NCI-H460 (cell line): ENCODE data around the gene TOP3B. TPM values are rescaled to one million over a fixed set of nuclear protein-coding genes. Genes with fewer than 3 reads are reported as not detected.
"Not testable (repeated sequence)": the region's sequence is repeated elsewhere in the genome, so short reads cannot be mapped to it uniquely, and the experiment has no call there.

Source experiments
- DNase-seq: peaks from one replicate; pipeline ENCODE4 v3.0.0-alpha.2; 2016; ENCODE audit warnings: low read depth; ENCODE audit errors: extremely low read depth
- total RNA-seq: library from RNA; depleted of rRNA; stranded (reverse); fragments of >200 nt; shearing (Covaris generic); gene quantifications from 2 replicates; pipeline ENCODE4 v1.2.3, GENCODE V29; 2014

TOP3B gene
- total RNA-seq, 1 experiment from 2014 or later = 20.4 TPM

DNA sequence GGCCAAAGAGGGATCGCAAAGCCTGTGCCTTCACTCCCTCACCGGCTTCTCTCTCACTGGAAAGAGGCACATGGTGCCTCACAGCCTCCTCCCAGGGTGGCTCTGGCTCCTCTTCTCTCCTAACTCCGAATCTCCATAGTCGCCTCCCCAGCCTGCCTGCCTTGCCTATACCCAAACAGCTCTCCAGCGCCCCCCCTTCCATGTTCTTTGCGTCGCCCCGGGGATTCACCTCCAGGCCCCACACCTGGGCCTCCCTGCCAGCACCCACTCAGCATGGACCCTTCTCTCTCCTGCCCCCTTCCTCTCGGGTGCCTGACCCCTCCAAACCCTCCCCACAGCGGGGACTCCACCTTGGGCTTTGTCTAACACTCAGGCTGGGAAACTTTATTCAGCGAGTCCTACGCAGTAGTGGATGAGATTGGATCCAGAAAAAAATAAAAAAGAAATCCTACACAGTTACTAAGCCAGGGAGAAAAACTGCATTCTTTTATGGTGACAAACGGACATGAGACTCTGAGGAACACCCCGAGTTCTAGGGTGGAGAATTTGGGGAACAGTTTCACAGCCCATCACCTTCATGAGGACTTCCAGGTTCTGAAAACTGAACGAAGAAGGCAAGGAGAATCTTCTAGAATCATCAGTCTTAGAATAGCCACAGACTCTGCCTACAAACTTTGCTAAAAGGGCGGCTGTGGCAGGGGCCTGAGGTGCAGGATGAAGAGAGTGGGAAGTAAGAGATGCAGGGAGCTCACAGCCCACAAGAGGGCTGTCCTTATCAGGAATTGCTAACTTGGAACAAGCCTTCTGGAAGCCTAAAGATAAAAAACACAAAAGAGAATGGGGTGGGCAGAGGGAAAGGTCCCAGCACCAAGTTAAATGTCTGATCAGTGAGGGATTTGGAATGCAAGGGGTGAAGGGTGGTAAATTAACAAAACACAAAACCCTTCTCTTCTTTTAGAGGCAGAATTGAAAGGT, 35.3 kb downstream of the TOP3B start:
- no peak for DNase-seq

- DNase-seq = no peak
Measured at GRCh38 chr22:21946262-21946925, 36.2 kb downstream of the TOP3B start.

- DNase-seq = no peak
Measured at GRCh38 chr22:21945453-21946261, 36.9 kb downstream of the TOP3B start.

DNA sequence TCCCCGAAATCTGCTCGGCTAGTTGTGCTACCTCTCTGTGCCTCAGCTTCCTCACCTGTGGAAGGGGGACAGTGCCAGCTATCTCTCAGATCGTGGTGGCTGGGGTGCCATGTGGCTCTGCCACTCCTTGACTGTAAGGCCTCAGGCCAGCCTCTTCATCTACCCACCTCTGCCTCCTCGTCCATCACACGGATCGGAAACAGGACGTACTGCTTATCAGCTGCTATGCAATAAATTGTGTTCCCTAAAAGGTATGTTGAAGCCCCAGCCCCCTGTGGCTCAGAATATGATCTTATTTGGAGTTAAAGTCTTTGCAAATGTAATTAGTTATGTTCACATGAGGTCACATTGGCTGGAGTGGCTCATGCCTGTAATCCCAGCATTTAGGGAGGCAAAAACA, 37.7 kb downstream of the TOP3B start:
- no peak for DNase-seq

GRCh38 chr22:21943571-21944448, 38.8 kb downstream of the TOP3B start:
- DNase-seq = no peak

GRCh38 chr22:21942407-21943343, 39.9 kb downstream of the TOP3B start:
- DNase-seq = peak; percentile 32

DNA sequence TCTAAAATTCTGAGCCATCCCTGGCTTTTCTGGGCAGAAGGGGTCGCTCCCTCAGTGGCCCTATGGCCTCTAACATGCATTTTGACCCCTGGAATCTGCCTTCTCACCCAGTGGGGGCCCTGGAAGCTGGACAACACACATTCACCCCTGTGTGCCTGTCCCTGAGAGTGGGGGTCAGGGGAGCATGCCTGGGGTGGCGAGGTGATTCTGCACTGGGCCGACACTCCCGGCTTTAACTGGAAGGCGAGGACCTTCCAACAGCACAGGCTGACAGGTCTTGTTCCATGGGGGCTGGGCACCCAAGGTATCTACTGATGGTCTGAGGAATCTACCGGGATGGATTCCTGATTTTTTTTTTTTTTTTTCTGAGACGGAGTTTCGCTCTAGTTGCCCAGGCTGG, 40.7 kb downstream of the TOP3B start:
- no peak for DNase-seq

- DNase-seq = no peak
Measured at GRCh38 chr22:21940521-21940920, 42.1 kb downstream of the TOP3B start.

GRCh38 chr22:21939935-21940334, 42.7 kb downstream of the TOP3B start:
- DNase-seq = not testable (repeated sequence)

GRCh38 chr22:21939461-21939913, 43.1 kb downstream of the TOP3B start:
- DNase-seq = no peak

- DNase-seq = no peak
Measured at GRCh38 chr22:21938906-21939305, 43.7 kb downstream of the TOP3B start.

DNA sequence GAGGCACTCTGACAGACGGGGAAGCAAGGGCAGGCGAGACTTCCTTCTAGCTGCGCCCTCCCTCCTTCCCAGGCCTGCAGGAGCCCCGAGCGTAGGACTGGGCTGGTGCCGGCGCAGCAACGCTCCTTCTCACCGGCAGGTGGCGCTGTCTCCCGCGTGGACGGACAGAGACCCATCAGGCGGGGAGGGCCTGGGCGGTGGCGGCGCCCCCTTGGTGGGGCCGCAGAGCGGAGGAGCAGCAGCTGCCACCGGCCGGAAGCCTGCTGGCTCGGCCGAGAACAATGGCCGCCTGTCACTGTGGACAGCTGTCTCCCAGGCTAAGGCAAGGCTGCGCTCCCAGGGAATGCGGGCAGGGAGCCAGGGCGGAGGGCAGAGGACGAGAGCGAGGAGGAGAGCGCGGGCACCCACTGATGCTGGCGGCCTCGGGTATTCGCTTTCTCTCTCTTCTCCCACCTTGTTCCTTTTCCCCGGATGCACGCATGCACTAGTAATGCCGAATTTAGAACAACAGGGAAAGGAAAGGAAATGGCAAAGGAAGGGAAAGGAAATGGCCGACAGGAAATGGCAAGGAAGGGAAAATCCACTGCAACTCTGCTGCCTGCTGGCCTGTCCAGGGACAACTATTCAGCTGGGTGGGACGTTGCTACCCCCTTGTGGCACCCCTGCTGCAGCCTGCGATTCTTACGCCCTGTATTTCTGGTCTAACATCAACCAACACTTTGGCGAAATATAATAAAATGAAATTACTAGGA, 44.3 kb downstream of the TOP3B start:
- DNase-seq = peak; percentile 77

DNA sequence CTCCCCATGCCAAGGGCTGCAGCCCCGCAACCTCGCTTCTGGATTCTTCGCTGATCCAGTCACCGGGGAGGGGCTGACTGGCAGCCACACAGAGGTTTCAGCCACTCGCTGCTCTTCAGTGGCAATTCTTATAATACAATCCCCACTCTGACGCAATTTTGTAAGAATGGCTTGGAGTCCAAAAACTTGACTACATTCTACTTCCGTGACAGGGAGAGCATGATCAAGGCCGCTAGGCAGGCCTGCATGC, 44.8 kb downstream of the TOP3B start:
- no peak for DNase-seq

- DNase-seq = no peak
Measured at GRCh38 chr22:21937041-21937820, 45.4 kb downstream of the TOP3B start.

DNA sequence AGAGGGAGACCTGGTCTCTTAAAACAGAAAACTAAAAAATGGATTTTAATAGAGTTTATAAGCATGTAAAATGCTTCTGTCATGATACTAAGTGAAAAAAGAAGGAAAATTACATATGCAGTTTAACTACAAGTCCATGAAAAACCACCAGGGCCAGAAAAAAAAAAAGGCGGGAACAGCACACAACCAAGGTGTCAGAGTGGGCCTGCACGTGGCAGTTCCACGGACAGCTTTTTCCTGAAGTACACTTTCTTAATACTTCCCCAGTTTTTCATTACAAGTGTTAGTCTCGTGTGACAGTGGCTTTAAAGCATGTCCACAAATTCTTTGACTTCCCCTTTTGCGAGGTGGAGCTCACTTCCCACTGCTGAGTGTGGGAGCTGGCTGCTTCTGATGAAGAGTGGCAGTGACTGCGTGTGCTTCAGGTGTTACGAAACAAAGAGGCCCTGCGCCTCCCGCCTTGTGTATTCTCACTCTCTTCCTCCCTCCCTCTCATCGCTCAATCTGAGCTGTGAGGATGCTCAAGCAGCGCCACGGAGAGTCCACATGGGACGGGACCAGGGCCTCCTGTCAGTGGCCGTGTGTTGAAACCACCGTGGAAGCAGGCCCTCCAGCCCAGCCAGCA, 46.3 kb downstream of the TOP3B start:
- no peak for DNase-seq

GRCh38 chr22:21933910-21934309, 48.7 kb downstream of the TOP3B start:
- DNase-seq = no peak

GRCh38 chr22:21933413-21933812, 49.2 kb downstream of the TOP3B start:
- no peak for DNase-seq
